GM21786 (cell line): ENCODE measurements around the gene SLC32A1.

Experiments
- ATAC-seq: cut with Tn5 transposase; IDR thresholded peaks from one replicate; pipeline ENCODE4 v1.9.1; 2021; ENCODE audit not compliant: unreplicated experiment

Gene SLC32A1, protein sequence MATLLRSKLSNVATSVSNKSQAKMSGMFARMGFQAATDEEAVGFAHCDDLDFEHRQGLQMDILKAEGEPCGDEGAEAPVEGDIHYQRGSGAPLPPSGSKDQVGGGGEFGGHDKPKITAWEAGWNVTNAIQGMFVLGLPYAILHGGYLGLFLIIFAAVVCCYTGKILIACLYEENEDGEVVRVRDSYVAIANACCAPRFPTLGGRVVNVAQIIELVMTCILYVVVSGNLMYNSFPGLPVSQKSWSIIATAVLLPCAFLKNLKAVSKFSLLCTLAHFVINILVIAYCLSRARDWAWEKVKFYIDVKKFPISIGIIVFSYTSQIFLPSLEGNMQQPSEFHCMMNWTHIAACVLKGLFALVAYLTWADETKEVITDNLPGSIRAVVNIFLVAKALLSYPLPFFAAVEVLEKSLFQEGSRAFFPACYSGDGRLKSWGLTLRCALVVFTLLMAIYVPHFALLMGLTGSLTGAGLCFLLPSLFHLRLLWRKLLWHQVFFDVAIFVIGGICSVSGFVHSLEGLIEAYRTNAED

GRCh38 chr20:38723848-38724625 lies at the start of gene SLC32A1:
Gene SLC32A1 (plus strand): TSS chr20:38724486. CDS start chr20:38724725, 239 bp downstream.
- ATAC-seq, result no peak

- ATAC-seq, result no peak
These were observed 49.5 kb upstream of the SLC32A1 start for GRCh38 chr20:38674765-38675133.

GRCh38 chr20:38676576-38676975 lies 47.7 kb upstream of the SLC32A1 start:
- ATAC-seq, result no peak

GRCh38 chr20:38680500-38681306 lies 43.6 kb upstream of the SLC32A1 start:
- no peak for ATAC-seq

DNA sequence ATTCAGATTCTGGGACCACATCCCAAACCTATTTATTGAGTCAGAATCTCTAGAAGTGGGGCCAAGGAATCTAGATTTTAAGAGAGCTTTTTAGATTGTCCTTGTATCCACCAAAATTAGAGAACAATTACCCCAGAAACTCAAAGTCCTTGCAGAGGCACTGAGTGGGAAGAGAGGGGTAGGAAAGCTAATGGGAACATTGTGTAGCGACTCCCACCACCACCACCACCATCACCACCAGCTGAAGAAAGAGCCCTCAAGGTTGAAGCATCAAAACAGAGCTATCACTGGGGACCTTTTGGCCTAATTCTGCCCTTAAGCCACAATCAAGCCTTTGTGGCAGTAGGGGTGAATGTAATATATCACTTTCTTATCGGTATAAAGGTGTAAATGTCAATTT lies 39.0 kb upstream of the SLC32A1 start:
- no peak for ATAC-seq

GRCh38 chr20:38685853-38686473 lies 38.3 kb upstream of the SLC32A1 start:
- no peak for ATAC-seq

- no peak for ATAC-seq
These were observed 31.6 kb upstream of the SLC32A1 start for GRCh38 chr20:38692436-38693411.

GRCh38 chr20:38697306-38697705 lies 27.0 kb upstream of the SLC32A1 start:
- no peak for ATAC-seq

GRCh38 chr20:38698541-38698940 lies 25.7 kb upstream of the SLC32A1 start:
- no peak for ATAC-seq

GRCh38 chr20:38700141-38700540 lies 24.1 kb upstream of the SLC32A1 start:
- no peak for ATAC-seq

- no peak for ATAC-seq
These were observed 23.4 kb upstream of the SLC32A1 start for GRCh38 chr20:38700926-38701325.

DNA sequence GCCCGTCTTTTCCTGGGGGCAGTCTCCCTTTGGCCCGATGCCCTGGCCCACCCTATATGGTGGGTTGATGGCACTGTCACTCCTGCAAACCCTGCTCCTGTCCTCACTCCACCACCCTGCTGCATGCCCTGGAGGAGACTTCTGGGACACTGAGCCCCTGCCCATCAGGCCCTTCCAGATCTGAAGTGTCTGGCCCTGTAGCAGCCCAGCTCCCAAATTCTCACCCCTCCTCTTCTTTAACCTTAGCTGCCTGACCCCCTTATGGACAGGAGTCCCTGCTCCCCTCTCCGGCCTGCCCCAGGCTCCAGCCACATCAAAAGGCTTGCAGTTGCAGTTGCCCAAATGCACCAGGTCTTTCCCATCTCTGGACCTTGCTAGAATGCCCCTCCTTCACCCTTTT lies 20.8 kb upstream of the SLC32A1 start:
- no peak for ATAC-seq

DNA sequence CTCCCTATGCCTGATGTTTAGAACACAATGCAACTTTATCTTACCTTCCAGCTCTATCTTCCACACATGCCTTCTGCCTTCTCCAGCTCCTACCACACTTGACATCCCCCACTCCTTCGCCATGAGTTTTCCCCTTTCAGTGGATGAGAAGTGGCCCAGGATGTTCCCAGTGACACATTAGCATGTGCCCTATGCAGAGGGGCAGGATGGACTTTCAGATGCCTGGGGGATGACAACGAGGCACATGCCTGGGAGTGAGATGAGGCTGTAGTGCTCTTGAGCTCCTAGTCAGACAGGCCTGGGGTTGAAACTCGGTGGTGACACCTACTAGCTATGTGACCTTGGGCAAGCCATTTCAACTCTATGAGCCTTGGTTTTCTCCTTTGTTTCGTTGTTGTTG lies 20.1 kb upstream of the SLC32A1 start:
- ATAC-seq, result no peak

DNA sequence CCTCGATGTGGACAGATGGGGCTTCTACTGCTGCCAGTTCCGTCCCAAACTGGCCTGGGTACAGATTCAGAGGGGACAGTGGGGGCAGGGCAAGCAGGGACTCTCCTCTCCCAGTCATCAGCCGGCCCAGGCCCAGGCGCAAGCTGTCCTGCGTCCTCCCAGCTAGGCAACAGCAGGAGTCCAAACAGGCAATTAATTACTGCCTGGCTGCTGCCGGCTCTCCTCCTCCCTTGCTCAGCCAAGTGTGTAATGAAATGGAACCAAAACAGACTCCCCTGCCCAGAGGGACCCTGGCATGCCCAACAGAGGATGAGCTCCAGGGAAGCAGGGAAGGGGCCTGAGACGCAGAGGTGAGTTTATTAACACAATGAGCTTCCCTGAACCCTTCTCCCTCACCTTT lies 17.8 kb upstream of the SLC32A1 start:
- ATAC-seq, result no peak

- no peak for ATAC-seq
These were observed 10.0 kb upstream of the SLC32A1 start for GRCh38 chr20:38714308-38714707.

GRCh38 chr20:38715646-38716045 lies 8.6 kb upstream of the SLC32A1 start:
- ATAC-seq, result no peak

DNA sequence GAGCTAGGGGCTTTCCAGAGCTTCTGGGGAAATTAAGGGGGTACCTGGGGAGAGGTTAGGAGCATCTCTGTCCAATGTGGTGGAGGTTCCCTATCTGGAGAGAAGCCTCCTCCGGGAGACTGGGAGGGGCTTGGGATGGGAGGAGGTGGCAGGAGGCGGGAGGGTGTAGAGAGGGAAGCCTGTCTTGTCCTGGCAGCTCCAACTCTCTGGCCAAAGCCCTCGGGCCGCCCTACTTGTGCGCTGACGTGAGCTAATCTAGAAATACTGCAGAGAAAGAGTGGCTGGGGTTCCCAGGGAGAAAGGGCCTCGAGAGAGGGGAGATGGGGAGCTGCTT lies 1.6 kb upstream of the SLC32A1 start:
- ATAC-seq, result no peak

GRCh38 chr20:38723017-38723847 lies 1.1 kb upstream of the SLC32A1 start:
- ATAC-seq, result no peak

GRCh38 chr20:38724626-38725147 lies 401 bp downstream of the SLC32A1 start:
- no peak for ATAC-seq
